ENCODE data around the gene NCOA3.

Gene NCOA3

DNA sequence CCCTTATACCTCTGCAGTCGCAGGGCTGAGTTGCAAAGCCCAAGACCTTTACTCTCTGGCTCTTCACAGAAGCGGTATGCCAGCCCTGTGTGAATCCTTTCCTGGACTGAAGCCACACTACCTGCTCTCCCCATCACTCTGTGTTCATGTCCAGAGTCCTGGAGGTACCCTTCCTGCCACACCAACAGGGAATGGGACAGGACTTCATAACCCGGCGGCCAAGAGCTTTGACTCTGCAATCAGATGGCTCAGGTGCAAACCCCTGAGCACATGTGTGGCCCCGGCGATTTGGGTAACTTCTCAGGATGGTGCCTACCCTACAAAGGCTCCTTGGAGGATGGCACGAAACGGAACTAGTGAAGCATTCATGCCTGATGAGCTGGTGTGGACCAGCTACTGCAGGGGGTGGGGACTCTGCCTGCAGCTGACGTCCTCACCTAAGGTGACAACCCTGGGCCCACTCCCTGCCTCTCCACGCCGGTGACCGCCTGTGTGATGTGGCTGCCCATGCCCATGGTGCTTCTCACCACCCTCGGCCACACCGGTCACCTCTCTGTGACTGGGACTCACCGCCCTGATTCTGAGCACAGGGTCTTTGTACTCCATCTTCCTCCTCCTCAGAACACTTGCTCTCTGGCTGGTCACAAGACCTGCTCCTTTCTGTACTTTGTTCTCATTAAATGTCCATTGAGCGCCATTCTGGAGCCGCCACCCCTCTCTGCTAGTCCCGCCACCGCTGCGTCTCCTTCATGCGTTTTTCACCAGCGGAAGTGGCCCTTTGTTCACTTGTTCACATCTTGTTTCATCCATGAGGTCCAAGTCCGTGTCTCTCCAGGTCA lies 166.8 kb downstream of the NCOA3 start:
- DNase-seq = no peak
- Histone ChIP-seq H3K9me3 (no peaks in the 10 kb centered on the region), H3K4me1 (no peaks in the 10 kb centered on the region), H3K4me3 (ENCODE audit: low read depth, low read length) (no peak overlapping the region), H3K27me3 (no peaks in the 10 kb centered on the region), H3K36me3 (peaks cover 12% of the 10 kb centered on the region; the same call in 1 of the 2 replicates)
- TF ChIP-seq, protein P1, sequence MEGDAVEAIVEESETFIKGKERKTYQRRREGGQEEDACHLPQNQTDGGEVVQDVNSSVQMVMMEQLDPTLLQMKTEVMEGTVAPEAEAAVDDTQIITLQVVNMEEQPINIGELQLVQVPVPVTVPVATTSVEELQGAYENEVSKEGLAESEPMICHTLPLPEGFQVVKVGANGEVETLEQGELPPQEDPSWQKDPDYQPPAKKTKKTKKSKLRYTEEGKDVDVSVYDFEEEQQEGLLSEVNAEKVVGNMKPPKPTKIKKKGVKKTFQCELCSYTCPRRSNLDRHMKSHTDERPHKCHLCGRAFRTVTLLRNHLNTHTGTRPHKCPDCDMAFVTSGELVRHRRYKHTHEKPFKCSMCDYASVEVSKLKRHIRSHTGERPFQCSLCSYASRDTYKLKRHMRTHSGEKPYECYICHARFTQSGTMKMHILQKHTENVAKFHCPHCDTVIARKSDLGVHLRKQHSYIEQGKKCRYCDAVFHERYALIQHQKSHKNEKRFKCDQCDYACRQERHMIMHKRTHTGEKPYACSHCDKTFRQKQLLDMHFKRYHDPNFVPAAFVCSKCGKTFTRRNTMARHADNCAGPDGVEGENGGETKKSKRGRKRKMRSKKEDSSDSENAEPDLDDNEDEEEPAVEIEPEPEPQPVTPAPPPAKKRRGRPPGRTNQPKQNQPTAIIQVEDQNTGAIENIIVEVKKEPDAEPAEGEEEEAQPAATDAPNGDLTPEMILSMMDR (IDR thresholded peaks at IDR 0.05; ENCODE audit: low read depth, low read length) = no peak

DNA sequence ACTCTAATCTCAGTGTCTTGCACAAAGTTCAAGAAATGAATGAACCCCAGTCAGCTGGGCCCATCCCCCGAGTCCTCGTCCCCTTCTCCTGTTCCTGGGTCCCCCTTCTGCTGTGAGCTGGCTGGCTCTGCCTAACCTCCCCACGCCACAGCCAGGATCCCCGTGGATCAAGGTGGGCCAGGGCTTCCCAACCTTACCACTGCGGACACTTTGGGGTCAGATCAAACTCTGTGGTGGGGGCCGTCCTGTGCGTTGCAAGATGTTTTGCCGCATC lies 167.4 kb downstream of the NCOA3 start:
- TF ChIP-seq, protein P1 (IDR thresholded peaks at IDR 0.05; ENCODE audit: low read depth, low read length) = no peak
- H3K27me3 ChIP-seq = no peaks in the 10 kb centered on the region

DNA sequence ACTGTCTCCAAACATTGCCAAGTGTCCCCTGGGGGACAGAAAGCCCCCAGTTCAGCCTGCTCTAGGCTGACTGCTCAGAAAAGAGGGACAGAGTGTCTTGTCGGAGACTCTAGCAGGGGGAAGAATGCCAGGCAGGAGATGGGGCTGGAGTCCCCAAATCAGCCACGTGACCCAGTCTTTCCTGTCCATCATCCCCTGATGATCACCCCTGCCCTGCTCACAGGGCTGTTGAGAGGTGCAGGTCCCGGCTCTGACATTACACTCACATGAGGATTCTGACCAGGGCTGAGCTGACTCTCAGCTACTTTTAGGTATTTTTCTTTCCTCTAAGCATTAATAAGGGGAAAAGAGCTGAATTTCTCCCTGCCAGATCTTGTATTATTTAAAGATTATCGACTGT lies 167.8 kb downstream of the NCOA3 start:
- Histone ChIP-seq H3K36me3 (peaks cover 11% of the 10 kb centered on the region; the same call in 1 of the 2 replicates), H3K9me3 (no peaks in the 10 kb centered on the region), H3K4me3 (ENCODE audit: low read depth, low read length) (no peak overlapping the region), H3K4me1 (no peaks in the 10 kb centered on the region), H3K27me3 (no peaks in the 10 kb centered on the region)
- DNase-seq = no peak
- TF ChIP-seq, protein P1 (IDR thresholded peaks at IDR 0.05; ENCODE audit: low read depth, low read length) = no peak

More for the DNA sequence above, 167.4 kb downstream of the NCOA3 start:
- Histone ChIP-seq H3K36me3 (peaks cover 11% of the 10 kb centered on the region; the same call in 1 of the 2 replicates), H3K4me3 (ENCODE audit: low read depth, low read length) (no peak overlapping the region), H3K4me1 (no peaks in the 10 kb centered on the region), H3K9me3 (no peaks in the 10 kb centered on the region)
- DNase-seq = no peak

DNA sequence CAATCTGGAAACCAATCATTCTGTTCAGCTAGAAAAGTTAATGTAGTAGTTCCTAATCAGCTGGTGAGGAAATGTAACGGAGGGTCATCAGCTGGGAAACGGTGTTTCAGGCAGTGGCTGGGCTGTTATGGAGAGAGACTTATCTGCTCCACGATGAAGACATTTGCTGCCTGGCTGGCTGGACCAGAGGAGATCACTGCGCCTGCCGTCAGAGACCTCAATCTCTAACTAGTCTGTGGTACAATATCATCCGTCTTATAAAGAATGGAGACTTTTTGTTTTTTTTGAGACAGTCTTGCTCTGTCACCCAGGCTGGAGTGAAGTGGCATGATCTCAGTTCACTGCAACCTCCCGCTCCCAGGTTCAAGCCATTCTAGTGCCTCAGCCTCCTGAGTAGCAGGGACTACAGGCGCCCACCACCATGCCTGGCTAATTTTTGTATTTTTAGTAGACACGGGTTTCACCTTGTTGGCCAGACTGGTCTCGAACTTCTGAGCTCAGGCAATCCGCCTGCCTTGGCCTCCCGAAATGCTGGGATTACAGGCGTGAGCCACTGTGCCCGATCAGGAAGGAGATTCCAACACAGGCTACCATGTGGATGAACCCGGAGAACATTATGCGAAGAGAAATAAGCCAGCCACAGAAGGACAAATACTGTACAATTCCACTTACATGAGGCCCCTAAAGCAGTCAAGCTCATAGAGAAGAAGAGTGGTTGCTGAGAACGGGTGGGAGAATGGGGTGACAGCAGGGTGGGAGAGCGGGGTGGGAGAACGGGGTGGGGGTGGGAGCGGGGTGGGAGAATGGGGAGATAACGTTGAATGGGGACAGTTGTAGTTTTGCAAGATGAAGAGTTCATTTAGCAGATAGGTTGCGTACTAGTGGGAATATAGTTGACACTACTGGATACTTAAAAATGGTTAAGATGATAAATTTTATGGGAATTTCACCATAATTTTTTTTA lies 168.5 kb downstream of the NCOA3 start:
- Histone ChIP-seq H3K4me1 (no peaks in the 10 kb centered on the region), H3K36me3 (peaks cover 10% of the 10 kb centered on the region; the same call in 1 of the 2 replicates), H3K9me3 (no peaks in the 10 kb centered on the region), H3K27me3 (no peaks in the 10 kb centered on the region), H3K4me3 (ENCODE audit: low read depth, low read length) (no peak overlapping the region)
- TF ChIP-seq, protein P1 (IDR thresholded peaks at IDR 0.05; ENCODE audit: low read depth, low read length) = no peak
- DNase-seq = no peak

DNA sequence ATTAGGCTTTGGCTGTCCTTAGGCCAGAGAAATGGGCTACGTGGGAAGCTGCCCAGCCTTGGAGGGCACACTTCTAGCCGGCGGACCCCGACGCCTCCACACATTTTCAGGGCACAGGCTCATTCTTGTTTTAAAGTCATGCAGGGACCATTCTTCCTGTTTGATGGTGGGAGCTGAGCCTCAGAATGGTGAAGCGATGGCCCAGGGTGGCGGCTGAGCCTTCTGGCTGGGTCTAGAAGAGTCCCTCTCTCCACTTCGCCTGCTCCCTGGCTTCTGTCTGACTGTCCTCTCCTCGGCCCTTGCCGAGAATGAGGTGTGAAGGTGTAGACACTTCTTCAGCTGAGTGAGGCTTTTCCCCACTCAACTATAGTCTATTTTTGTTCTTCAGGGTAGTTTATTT lies 169.2 kb downstream of the NCOA3 start:
- no peaks in the 10 kb centered on the region for H3K27me3 ChIP-seq
- no peaks in the 10 kb centered on the region for H3K4me1 ChIP-seq
- H3K4me3 ChIP-seq (ENCODE audit: low read depth, low read length) = no peak overlapping the region
- DNase-seq = no peak
- no peaks in the 10 kb centered on the region for H3K9me3 ChIP-seq
- peaks cover 6% of the 10 kb centered on the region; the same call in 1 of the 2 replicates for H3K36me3 ChIP-seq
- TF ChIP-seq, protein P1 (IDR thresholded peaks at IDR 0.05; ENCODE audit: low read depth, low read length) = no peak
